H9 (cell line): ENCODE results near the gene CLEC17A. TPM values are rescaled to one million over a fixed set of nuclear protein-coding genes. Genes with fewer than 3 reads are reported as not detected.

Source experiments
- DNase-seq: peaks from one replicate; pipeline ENCODE4 v3.0.0-alpha.2; 2017
- H2AFZ ChIP-seq: one replicate; pipeline ENCODE4 v1.6.1; 2013; ENCODE audit warnings: mild to moderate bottlenecking, low read length, control low read depth, moderate library complexity
- H2AK5ac ChIP-seq: 2 replicates; pipeline ENCODE4 v1.6.1; 2013; ENCODE audit warnings: low read length, control low read depth, mixed read lengths; ENCODE audit not compliant: insufficient read length
- H2BK120ac ChIP-seq: one replicate; pipeline ENCODE4 v1.6.1; 2013; ENCODE audit warnings: low read depth, mild to moderate bottlenecking, low read length, control low read depth, inconsistent platforms; ENCODE audit not compliant: poor library complexity, severe bottlenecking
- H2BK12ac ChIP-seq: 2 replicates; pipeline ENCODE4 v1.6.1; 2013; ENCODE audit warnings: low read length, control low read depth, mixed read lengths, low read depth; ENCODE audit not compliant: insufficient read length
- H2BK15ac ChIP-seq: 2 replicates; pipeline ENCODE4 v1.6.1; 2013; ENCODE audit warnings: low read depth, low read length, control low read depth
- H2BK20ac ChIP-seq: one replicate; pipeline ENCODE4 v1.6.1; 2013; ENCODE audit warnings: low read depth, mild to moderate bottlenecking, low read length, control low read depth, inconsistent platforms; ENCODE audit not compliant: poor library complexity, severe bottlenecking
- H2BK5ac ChIP-seq: 2 replicates; pipeline ENCODE4 v1.6.1; 2013; ENCODE audit warnings: low read length, control low read depth, mixed read lengths; ENCODE audit not compliant: insufficient read length
- H3K14ac ChIP-seq: 2 replicates; pipeline ENCODE4 v1.6.1; 2013; ENCODE audit warnings: low read length, control low read depth; ENCODE audit not compliant: insufficient read depth
- H3K18ac ChIP-seq: 2 replicates; pipeline ENCODE4 v1.6.1; 2013; ENCODE audit warnings: low read depth, mild to moderate bottlenecking, mixed read lengths, low read length, control low read depth; ENCODE audit not compliant: insufficient read length
- H3K23ac ChIP-seq: 2 replicates; pipeline ENCODE4 v1.6.1; 2013; ENCODE audit warnings: low read length, control low read depth, mixed read lengths, low read depth; ENCODE audit not compliant: insufficient read length
- H3K23me2 ChIP-seq: 2 replicates; pipeline ENCODE4 v1.6.1; 2013; ENCODE audit warnings: low read depth, mild to moderate bottlenecking, mixed read lengths, low read length, control low read depth; ENCODE audit not compliant: insufficient read length, poor library complexity, severe bottlenecking
- H3K27ac ChIP-seq: 2 replicates; pipeline ENCODE4 v1.5.1; 2013; ENCODE audit warnings: low read length, control low read depth, mixed read lengths, low read depth; ENCODE audit not compliant: insufficient read length
- H3K27me3 ChIP-seq: 2 replicates; pipeline ENCODE4 v1.6.1; 2013; ENCODE audit warnings: low read length, control low read depth, inconsistent platforms; ENCODE audit not compliant: insufficient read depth
- H3K4ac ChIP-seq: 2 replicates; pipeline ENCODE4 v1.6.1; 2013; ENCODE audit warnings: low read depth, mild to moderate bottlenecking, control low read depth, inconsistent platforms, low read length, moderate library complexity
- H3K4me1 ChIP-seq: 2 replicates; pipeline ENCODE4 v1.6.1; 2013; ENCODE audit warnings: low read length, control low read depth, inconsistent platforms; ENCODE audit not compliant: insufficient read depth
- H3K4me2 ChIP-seq: 2 replicates; pipeline ENCODE4 v1.6.1; 2013; ENCODE audit warnings: low read length, control low read depth, mixed read lengths; ENCODE audit not compliant: insufficient read length, insufficient read depth
- H3K56ac ChIP-seq: 2 replicates; pipeline ENCODE4 v1.6.1; 2013; ENCODE audit warnings: low read depth, mild to moderate bottlenecking, mixed read lengths, low read length, control low read depth; ENCODE audit not compliant: insufficient read length
- H3K79me1 ChIP-seq: 2 replicates; pipeline ENCODE4 v1.6.1; 2013; ENCODE audit warnings: low read depth, mild to moderate bottlenecking, moderate library complexity, low read length, control low read depth, inconsistent platforms; ENCODE audit not compliant: insufficient read depth, poor library complexity, severe bottlenecking
- H3K79me2 ChIP-seq: 2 replicates; pipeline ENCODE4 v1.6.1; 2013; ENCODE audit warnings: low read length, control low read depth, inconsistent platforms; ENCODE audit not compliant: insufficient read depth
- H3K9ac ChIP-seq: 2 replicates; pipeline ENCODE4 v1.6.1; 2013; ENCODE audit warnings: low read length, control low read depth, mixed read lengths; ENCODE audit not compliant: insufficient read length; ENCODE audit errors: extremely low read depth
- H3K9me3 ChIP-seq: one replicate; pipeline ENCODE4 v1.6.1; 2013; ENCODE audit warnings: low read depth, low read length, inconsistent platforms; ENCODE audit not compliant: control insufficient read depth
- H3T11ph ChIP-seq: one replicate; pipeline ENCODE4 v1.6.1; 2013; ENCODE audit warnings: mild to moderate bottlenecking, low read length, control low read depth, inconsistent platforms
- H4K20me1 ChIP-seq: one replicate; pipeline ENCODE4 v1.6.1; 2013; ENCODE audit not compliant: control insufficient read depth, insufficient read length, insufficient read depth
- H4K5ac ChIP-seq: 2 replicates; pipeline ENCODE4 v1.6.1; 2013; ENCODE audit warnings: low read depth, mild to moderate bottlenecking, mixed read lengths, low read length, control low read depth; ENCODE audit not compliant: insufficient read length
- H4K8ac ChIP-seq: replicated peaks from 2 replicates; pipeline ENCODE4 v1.6.1; 2013; ENCODE audit warnings: low read length, control low read depth, mixed read lengths, low read depth; ENCODE audit not compliant: insufficient read length
- H4K91ac ChIP-seq: 2 replicates; pipeline ENCODE4 v1.6.1; 2013; ENCODE audit warnings: low read depth, mild to moderate bottlenecking, moderate library complexity, mixed read lengths, low read length, control low read depth; ENCODE audit not compliant: insufficient read length
- H3K27ac Mint-ChIP-seq, 3 experiments: 2 replicates in 2 of 3; 3 replicates in 1 of 3; pipeline ENCODE4 v1.8.0; 2020 to 2021; ENCODE audit warnings: mixed read lengths in 3 of 3, mild to moderate bottlenecking in 1 of 3, moderate library complexity in 1 of 3
- H3K27me3 Mint-ChIP-seq: 2 replicates; pipeline ENCODE4 v1.8.0; 2021; ENCODE audit warnings: low read depth, mild to moderate bottlenecking, moderate library complexity, mixed read lengths
- H3K36me3 Mint-ChIP-seq, 3 experiments: 2 replicates in 2 of 3; 3 replicates in 1 of 3; pipeline ENCODE4 v1.8.0; 2020 to 2021; ENCODE audit warnings: low read depth in 3 of 3, mixed read lengths in 3 of 3; ENCODE audit not compliant: insufficient read depth in 1 of 3
- H3K4me1 Mint-ChIP-seq, 2 experiments: 2 replicates each; pipeline ENCODE4 v1.8.0; 2020; ENCODE audit warnings: mixed read lengths in 2 of 2
- H3K4me3 Mint-ChIP-seq, 2 experiments: 2 replicates in 1 of 2; 3 replicates in 1 of 2; pipeline ENCODE4 v1.8.0; 2020 to 2021; ENCODE audit warnings: mild to moderate bottlenecking in 2 of 2, mixed read lengths in 2 of 2, moderate library complexity in 1 of 2
- H3K9me3 Mint-ChIP-seq, 2 experiments: 2 replicates in 1 of 2; 3 replicates in 1 of 2; pipeline ENCODE4 v1.8.0; 2020; ENCODE audit warnings: mild to moderate bottlenecking in 2 of 2, mixed read lengths in 2 of 2, moderate library complexity in 1 of 2
- WGBS: extraction: QIAGEN DNeasy Blood & Tissue Kit; methylation state at CpG from one replicate; pipeline ENCODE4 v1.1.7; 2013; ENCODE audit warnings: missing lambda C conversion rate, low lambda C conversion rate, mixed read lengths; ENCODE audit not compliant: insufficient read length; ENCODE audit errors: extremely low coverage; 5-methylcytosine and 5-hydroxymethylcytosine counted together
- total RNA-seq: library from RNA; stranded (reverse); gene quantifications from 2 replicates; pipeline ENCODE4 v1.2.1, GENCODE V29; 2021
- TF ChIP-seq, protein P1 (sequence below): fragments of 200-600 bp; sonication (generic); conservative IDR thresholded peaks from 3 replicates; pipeline ENCODE4 v1.8.0; 2021; ENCODE audit warnings: antibody characterized with exemption, mild to moderate bottlenecking

CLEC17A gene
- total RNA-seq, 1 experiment from 2014 or later, result not detected

- Histone ChIP-seq H3K4me1 (no peaks in the 10 kb centered on the region), H2BK12ac (no peak overlapping the region), H3K18ac (no peak overlapping the region), H3K56ac (no peak overlapping the region), H2AK5ac (no peak overlapping the region), H4K91ac (no peak overlapping the region), H2BK5ac (no peak overlapping the region), H3K9ac (no peak overlapping the region), H2AFZ (no peak overlapping the region), H3K23me2 (no peaks in the 10 kb centered on the region), H4K5ac (no peak overlapping the region), H4K20me1 (no peaks in the 10 kb centered on the region), H3K23ac (no peak overlapping the region), H3K14ac (no peak overlapping the region), H3K4ac (no peak overlapping the region), H2BK120ac (no peak overlapping the region), H4K8ac (no peak overlapping the region), H3K27ac (no peak overlapping the region), H2BK20ac (no peak overlapping the region), H3T11ph (no peak overlapping the region), H3K79me1 (no peaks in the 10 kb centered on the region), H3K79me2 (no peaks in the 10 kb centered on the region), H3K9me3 (no peaks in the 10 kb centered on the region), H3K4me2 (no peak overlapping the region), H2BK15ac (no peak overlapping the region), H3K27me3 (no peaks in the 10 kb centered on the region)
- no peak overlapping the region for H3K4me3 Mint-ChIP-seq
- no peak for DNase-seq
- no CpG with 5 or more reads among the region's 2 CpGs for WGBS
- peaks cover 0 to 20% (median 0%) of the 10 kb centered on the region in 3 experiments; a peak in 4 of 7 replicates for H3K36me3 Mint-ChIP-seq
- TF ChIP-seq, protein P1, sequence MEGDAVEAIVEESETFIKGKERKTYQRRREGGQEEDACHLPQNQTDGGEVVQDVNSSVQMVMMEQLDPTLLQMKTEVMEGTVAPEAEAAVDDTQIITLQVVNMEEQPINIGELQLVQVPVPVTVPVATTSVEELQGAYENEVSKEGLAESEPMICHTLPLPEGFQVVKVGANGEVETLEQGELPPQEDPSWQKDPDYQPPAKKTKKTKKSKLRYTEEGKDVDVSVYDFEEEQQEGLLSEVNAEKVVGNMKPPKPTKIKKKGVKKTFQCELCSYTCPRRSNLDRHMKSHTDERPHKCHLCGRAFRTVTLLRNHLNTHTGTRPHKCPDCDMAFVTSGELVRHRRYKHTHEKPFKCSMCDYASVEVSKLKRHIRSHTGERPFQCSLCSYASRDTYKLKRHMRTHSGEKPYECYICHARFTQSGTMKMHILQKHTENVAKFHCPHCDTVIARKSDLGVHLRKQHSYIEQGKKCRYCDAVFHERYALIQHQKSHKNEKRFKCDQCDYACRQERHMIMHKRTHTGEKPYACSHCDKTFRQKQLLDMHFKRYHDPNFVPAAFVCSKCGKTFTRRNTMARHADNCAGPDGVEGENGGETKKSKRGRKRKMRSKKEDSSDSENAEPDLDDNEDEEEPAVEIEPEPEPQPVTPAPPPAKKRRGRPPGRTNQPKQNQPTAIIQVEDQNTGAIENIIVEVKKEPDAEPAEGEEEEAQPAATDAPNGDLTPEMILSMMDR, result no peak
- H3K27ac Mint-ChIP-seq, result no peak overlapping the region
- peaks cover 31 to 88% of the 10 kb centered on the region in 2 experiments for H3K9me3 Mint-ChIP-seq
- H3K27me3 Mint-ChIP-seq, result peaks cover 4% of the 10 kb centered on the region; the same call in 1 of the 2 replicates
- H3K4me1 Mint-ChIP-seq, result no peaks in the 10 kb centered on the region
Observed at GRCh38 chr19:14648506-14648905, 65.6 kb downstream of the CLEC17A start.
